ENCODE measurements around the gene LRP4. TPM values are rescaled to one million over a fixed set of nuclear protein-coding genes. Genes with fewer than 3 reads are reported as not detected.
"Not testable (repeated sequence)": the region's sequence is repeated elsewhere in the genome, so short reads cannot be mapped to it uniquely, and the experiment has no call there.

Gene LRP4
- 0.91 and 1.3 TPM in 2 replicates for polyA plus RNA-seq (2011; rRNA removed)
- polyA minus RNA-seq (2011; rRNA and poly(A)+ RNA removed): 2.1 and 2.7 TPM in 2 replicates

- peak within 1 kb of the TSS; percentile 49 for H3K4me3 ChIP-seq (ENCODE audit: low read depth, low read length)
- POLR2A ChIA-PET: no interaction called here
- no peaks in the 10 kb centered on the region for H3K27me3 ChIP-seq (ENCODE audit: control insufficient read depth, insufficient read depth, low read length)
- CTCF ChIA-PET: interaction anchor here (1.1 to 3.1 kb wide), 4 partner anchors 24 to 236 kb away, joined by 3 to 25 read pairs (median 14); no protein-coding TSS in a partner anchor
- H3K36me3 ChIP-seq (ENCODE audit: control insufficient read depth, insufficient read depth, low read length): no peaks in the 10 kb centered on the region
- DNase-seq (ENCODE audit: low read depth): no peak
- TF ChIP-seq, protein P1, sequence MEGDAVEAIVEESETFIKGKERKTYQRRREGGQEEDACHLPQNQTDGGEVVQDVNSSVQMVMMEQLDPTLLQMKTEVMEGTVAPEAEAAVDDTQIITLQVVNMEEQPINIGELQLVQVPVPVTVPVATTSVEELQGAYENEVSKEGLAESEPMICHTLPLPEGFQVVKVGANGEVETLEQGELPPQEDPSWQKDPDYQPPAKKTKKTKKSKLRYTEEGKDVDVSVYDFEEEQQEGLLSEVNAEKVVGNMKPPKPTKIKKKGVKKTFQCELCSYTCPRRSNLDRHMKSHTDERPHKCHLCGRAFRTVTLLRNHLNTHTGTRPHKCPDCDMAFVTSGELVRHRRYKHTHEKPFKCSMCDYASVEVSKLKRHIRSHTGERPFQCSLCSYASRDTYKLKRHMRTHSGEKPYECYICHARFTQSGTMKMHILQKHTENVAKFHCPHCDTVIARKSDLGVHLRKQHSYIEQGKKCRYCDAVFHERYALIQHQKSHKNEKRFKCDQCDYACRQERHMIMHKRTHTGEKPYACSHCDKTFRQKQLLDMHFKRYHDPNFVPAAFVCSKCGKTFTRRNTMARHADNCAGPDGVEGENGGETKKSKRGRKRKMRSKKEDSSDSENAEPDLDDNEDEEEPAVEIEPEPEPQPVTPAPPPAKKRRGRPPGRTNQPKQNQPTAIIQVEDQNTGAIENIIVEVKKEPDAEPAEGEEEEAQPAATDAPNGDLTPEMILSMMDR (IDR thresholded peaks at IDR 0.05; ENCODE audit: insufficient read depth, low read depth, low read length): no peak
Observed at GRCh38 chr11:46918083-46918787, at the start of gene LRP4. TSS of gene LRP4 (minus strand) at chr11:46918550. CDS start at chr11:46918379, 171 bp downstream.

DNA sequence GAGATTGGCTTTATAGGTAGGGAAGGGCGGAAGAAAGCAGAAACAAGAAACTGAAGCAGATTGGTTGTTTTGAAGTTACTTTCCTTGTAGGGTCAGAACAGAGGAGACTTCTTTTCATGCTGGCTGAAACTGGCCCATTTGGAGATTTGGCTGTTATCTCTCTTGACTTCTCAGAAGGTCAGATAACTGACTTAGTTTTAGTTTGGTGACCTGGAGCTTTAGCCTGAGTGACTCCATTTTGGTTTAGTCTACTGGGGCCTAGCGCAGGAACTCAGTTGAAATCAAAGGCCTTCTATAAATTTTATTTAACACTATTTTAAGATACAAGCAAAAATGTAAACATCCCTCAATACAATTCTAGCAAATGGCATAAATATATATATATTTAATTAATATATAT lies 49.6 kb upstream of the LRP4 start:
- TF ChIP-seq, protein P1 (IDR thresholded peaks at IDR 0.05; ENCODE audit: insufficient read depth, low read depth, low read length): no peak
- H3K4me3 ChIP-seq (ENCODE audit: low read depth, low read length): no peak overlapping the region
- H3K27me3 ChIP-seq (ENCODE audit: control insufficient read depth, insufficient read depth, low read length): no peaks in the 10 kb centered on the region
- ChIA-PET POLR2A (no interaction called here), CTCF (no interaction called here)
- DNase-seq (ENCODE audit: low read depth): no peak
- no peaks in the 10 kb centered on the region for H3K36me3 ChIP-seq (ENCODE audit: control insufficient read depth, insufficient read depth, low read length)

GRCh38 chr11:46966773-46967172 lies 48.4 kb upstream of the LRP4 start:
- no peak overlapping the region for H3K4me3 ChIP-seq (ENCODE audit: low read depth, low read length)
- H3K36me3 ChIP-seq (ENCODE audit: control insufficient read depth, insufficient read depth, low read length): no peaks in the 10 kb centered on the region
- DNase-seq (ENCODE audit: low read depth): no peak
- ChIA-PET POLR2A (interaction anchor here (0.6 kb wide), 1 partner anchor 176 kb away, joined by 3 read pairs; no protein-coding TSS in a partner anchor), CTCF (interaction anchor here (0.6 to 1.2 kb wide), 2 partner anchors 19 to 186 kb away, joined by 3 to 4 read pairs; no protein-coding TSS in a partner anchor)
- TF ChIP-seq, protein P1 (IDR thresholded peaks at IDR 0.05; ENCODE audit: insufficient read depth, low read depth, low read length): no peak
- H3K27me3 ChIP-seq (ENCODE audit: control insufficient read depth, insufficient read depth, low read length): no peaks in the 10 kb centered on the region

GRCh38 chr11:46963844-46964243 lies 45.5 kb upstream of the LRP4 start:
- ChIA-PET CTCF (interaction anchor here (0.5 kb wide), 1 partner anchor 73 kb away, joined by 3 read pairs; no protein-coding TSS in a partner anchor), POLR2A (interaction anchor here (0.6 kb wide), 1 partner anchor 17 kb away, joined by 11 read pairs; no protein-coding TSS in a partner anchor)
- no peak for DNase-seq (ENCODE audit: low read depth)
- TF ChIP-seq, protein P1 (IDR thresholded peaks at IDR 0.05; ENCODE audit: insufficient read depth, low read depth, low read length): no peak
- H3K4me3 ChIP-seq (ENCODE audit: low read depth, low read length): no peak overlapping the region
- H3K36me3 ChIP-seq (ENCODE audit: control insufficient read depth, insufficient read depth, low read length): no peaks in the 10 kb centered on the region
- H3K27me3 ChIP-seq (ENCODE audit: control insufficient read depth, insufficient read depth, low read length): no peaks in the 10 kb centered on the region

DNA sequence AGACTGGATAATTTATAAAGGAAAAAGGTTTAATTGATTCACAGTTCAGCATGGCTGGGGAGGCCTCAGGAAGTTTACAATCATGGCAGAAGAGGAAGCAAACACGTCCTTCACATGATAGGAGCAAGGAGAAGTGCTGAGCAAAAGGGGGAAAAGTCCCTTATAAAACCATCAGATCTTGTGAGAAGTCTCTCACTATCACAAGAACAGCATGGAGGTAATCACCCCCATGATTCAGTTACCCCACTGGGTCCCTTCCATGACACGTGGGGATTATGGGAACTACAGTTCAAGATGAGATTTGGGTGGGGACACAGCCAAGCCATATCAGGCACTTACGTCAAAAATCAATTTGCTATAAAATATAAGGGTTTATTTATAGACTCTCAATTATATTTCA lies 43.5 kb upstream of the LRP4 start:
- CTCF ChIA-PET; H3K27me3 ChIP-seq (ENCODE audit: control insufficient read depth, insufficient read depth, low read length); H3K36me3 ChIP-seq (ENCODE audit: control insufficient read depth, insufficient read depth, low read length); DNase-seq (ENCODE audit: low read depth); H3K4me3 ChIP-seq (ENCODE audit: low read depth, low read length); POLR2A ChIA-PET: not testable (repeated sequence)
